Right ventricle myocardium inferior (tissue), 1 donor: ENCODE measurements around the gene LHFPL3. TPM values are rescaled to one million over a fixed set of nuclear protein-coding genes. Genes with fewer than 3 reads are reported as not detected.
"Not testable (repeated sequence)": the region's sequence is repeated elsewhere in the genome, so short reads cannot be mapped to it uniquely, and the experiment has no call there.

Experiments used
- ATAC-seq: fragments of 200-7000 bp; cut with Tn5 transposase; one replicate; pipeline ENCODE4 v1.9.1; 2020; ENCODE audit warnings: mild to moderate bottlenecking, moderate library complexity
- DNase-seq: peaks from one replicate; pipeline ENCODE4 v3.0.0; 2021; ENCODE audit errors: missing footprints
- intact Hi-C: fragments of 100-400 bp; cut with DNase I; formaldehyde crosslinking; loops from one replicate; pipeline ENCODE4 v1.11.0; 2022
- total RNA-seq: library from RNA; stranded (reverse); fragmentation: NEBNext Ultra II Directional; extraction: Animal tissue kit (Norgen Biotek cat#: 25700); gene quantifications from one replicate; pipeline ENCODE4 v1.2.1, GENCODE V29; 2021
- donor health status: DM: no; HTN: yes; CAD: no; lungs with severe emphysema.

Gene LHFPL3
- total RNA-seq, 1 donor from 2014 or later: not detected

GRCh38 chr7:104933022-104933421, 604.6 kb downstream of the LHFPL3 start:
- ATAC-seq (no peak), DNase-seq (no peak)
- intact Hi-C loops: no loop called here

GRCh38 chr7:104933521-104933988, 605.2 kb downstream of the LHFPL3 start:
- ATAC-seq (no peak), DNase-seq (no peak)
- intact Hi-C loops: no loop called here

GRCh38 chr7:104934665-104935064, 606.3 kb downstream of the LHFPL3 start:
- intact Hi-C loops: no loop called here
- ATAC-seq (no peak), DNase-seq (no peak)

GRCh38 chr7:104935276-104935675, 606.9 kb downstream of the LHFPL3 start:
- ATAC-seq (no peak), DNase-seq (no peak)
- intact Hi-C loops: no loop called here

- DNase-seq: no peak
- ATAC-seq: no peak
- intact Hi-C loops: no loop called here
Observed at GRCh38 chr7:104936546-104936945, 608.1 kb downstream of the LHFPL3 start.

GRCh38 chr7:104937489-104937888, 609.1 kb downstream of the LHFPL3 start:
- intact Hi-C loops: not testable (repeated sequence)

GRCh38 chr7:104938741-104939390, 610.5 kb downstream of the LHFPL3 start:
- intact Hi-C loops: no loop called here

More at GRCh38 chr7:104937489-104937888, 609.1 kb downstream of the LHFPL3 start:
- not testable (repeated sequence) for ATAC-seq, DNase-seq

GRCh38 chr7:104940023-104940710, 611.8 kb downstream of the LHFPL3 start:
- DNase-seq (no peak), ATAC-seq (no peak)
- intact Hi-C loops: no loop called here

More at GRCh38 chr7:104938741-104939390, 610.5 kb downstream of the LHFPL3 start:
- DNase-seq (no peak), ATAC-seq (no peak)

- DNase-seq (no peak), ATAC-seq (peak; percentile 5)
- intact Hi-C loops: loop anchor here (2.0 kb wide), 1 partner anchor 39 kb away; no protein-coding TSS in a partner anchor
Observed at GRCh38 chr7:104943502-104944343, 615.3 kb downstream of the LHFPL3 start.

- intact Hi-C loops: loop anchor here (1.0 to 2.0 kb wide), 2 partner anchors 37 to 67 kb away; no protein-coding TSS in a partner anchor
- DNase-seq (no peak), ATAC-seq (no peak)
Observed at GRCh38 chr7:104945599-104945956, 617.2 kb downstream of the LHFPL3 start.

GRCh38 chr7:104946338-104946737, 617.9 kb downstream of the LHFPL3 start:
- intact Hi-C loops: no loop called here
- no peak for DNase-seq

GRCh38 chr7:104950006-104950405, 621.6 kb downstream of the LHFPL3 start:
- intact Hi-C loops: no loop called here
- ATAC-seq (no peak), DNase-seq (no peak)

More at GRCh38 chr7:104946338-104946737, 617.9 kb downstream of the LHFPL3 start:
- ATAC-seq: no peak

- intact Hi-C loops: no loop called here
- ATAC-seq: peak; percentile 60
Observed at GRCh38 chr7:104950754-104951153, 622.4 kb downstream of the LHFPL3 start.

GRCh38 chr7:104951546-104951945, 623.1 kb downstream of the LHFPL3 start:
- intact Hi-C loops: no loop called here
- peak; percentile 61 for ATAC-seq
- DNase-seq: no peak

More at GRCh38 chr7:104950754-104951153, 622.4 kb downstream of the LHFPL3 start:
- DNase-seq: no peak

- ATAC-seq: no peak
Observed at GRCh38 chr7:104955276-104955675, 626.9 kb downstream of the LHFPL3 start.

More at GRCh38 chr7:104955276-104955675, 626.9 kb downstream of the LHFPL3 start:
- intact Hi-C loops: no loop called here
- no peak for DNase-seq
